ENCODE results near the gene TC2N.
"Not testable (repeated sequence)": the region's sequence is repeated elsewhere in the genome, so short reads cannot be mapped to it uniquely, and the experiment has no call there.

TC2N gene

GRCh38 chr14:91898372-91898771, 31.0 kb upstream of the TC2N start:
- no peaks in the 10 kb centered on the region for H3K79me2 ChIP-seq (ENCODE audit: insufficient read depth, low read length)
- no peaks in the 10 kb centered on the region for H3K4me1 ChIP-seq (ENCODE audit: insufficient read depth, low read length)
- no peak for ATAC-seq (ENCODE audit: insufficient read depth, low read depth)

GRCh38 chr14:91897716-91898115, 30.4 kb upstream of the TC2N start:
- H3K4me2 ChIP-seq (ENCODE audit: insufficient read depth, low read length); H3K27me3 ChIP-seq (ENCODE audit: insufficient read depth, low read length, poor library complexity); H3K9ac ChIP-seq (ENCODE audit: low read depth, low read length); H2AFZ ChIP-seq (ENCODE audit: low read depth, low read length); DNase-seq; H3K27ac ChIP-seq (ENCODE audit: low read length); H3K36me3 ChIP-seq (ENCODE audit: insufficient read depth, low read length); H3K79me2 ChIP-seq (ENCODE audit: insufficient read depth, low read length); H4K20me1 ChIP-seq (ENCODE audit: insufficient read depth, low read length); H3K4me1 ChIP-seq (ENCODE audit: insufficient read depth, low read length); H3K4me3 ChIP-seq (ENCODE audit: low read depth in 1 of 2, low read length in 2 of 2); ATAC-seq (ENCODE audit: insufficient read depth, low read depth); H3K9me3 ChIP-seq (ENCODE audit: insufficient read depth, low read length, severe bottlenecking): not testable (repeated sequence)

More at GRCh38 chr14:91898372-91898771, 31.0 kb upstream of the TC2N start:
- Histone ChIP-seq H4K20me1 (ENCODE audit: insufficient read depth, low read length) (no peaks in the 10 kb centered on the region), H2AFZ (ENCODE audit: low read depth, low read length) (no peak overlapping the region), H3K4me3 (ENCODE audit: low read depth in 1 of 2, low read length in 2 of 2) (no peak overlapping the region), H3K4me2 (ENCODE audit: insufficient read depth, low read length) (no peak overlapping the region), H3K9me3 (ENCODE audit: insufficient read depth, low read length, severe bottlenecking) (no peaks in the 10 kb centered on the region), H3K27ac (ENCODE audit: low read length) (no peak overlapping the region), H3K27me3 (ENCODE audit: insufficient read depth, low read length, poor library complexity) (no peaks in the 10 kb centered on the region), H3K9ac (ENCODE audit: low read depth, low read length) (no peak overlapping the region), H3K36me3 (ENCODE audit: insufficient read depth, low read length) (no peaks in the 10 kb centered on the region)
- DNase-seq = no peak
- TF ChIP-seq EZH2 (IDR thresholded peaks at IDR 0.05; ENCODE audit: borderline replicate concordance, low read depth, low read length, severe bottlenecking) (no peak), CTCF (IDR thresholded peaks at IDR 0.05; ENCODE audit: borderline replicate concordance, extremely low read depth, low read length, poor library complexity, severe bottlenecking) (no peak)

- H3K9me3 ChIP-seq (ENCODE audit: insufficient read depth, low read length, severe bottlenecking) = no peaks in the 10 kb centered on the region
- no peak for TF ChIP-seq EZH2 (IDR thresholded peaks at IDR 0.05; ENCODE audit: borderline replicate concordance, low read depth, low read length, severe bottlenecking)
- TF ChIP-seq CTCF (IDR thresholded peaks at IDR 0.05; ENCODE audit: borderline replicate concordance, extremely low read depth, low read length, poor library complexity, severe bottlenecking) = no peak
- no peak overlapping the region for H3K27ac ChIP-seq (ENCODE audit: low read length)
- no peaks in the 10 kb centered on the region for H3K79me2 ChIP-seq (ENCODE audit: insufficient read depth, low read length)
- H2AFZ ChIP-seq (ENCODE audit: low read depth, low read length) = no peak overlapping the region
- H3K27me3 ChIP-seq (ENCODE audit: insufficient read depth, low read length, poor library complexity) = no peaks in the 10 kb centered on the region
- no peaks in the 10 kb centered on the region for H3K36me3 ChIP-seq (ENCODE audit: insufficient read depth, low read length)
- H3K4me3 ChIP-seq (ENCODE audit: low read depth in 1 of 2, low read length in 2 of 2) = no peak overlapping the region
- H4K20me1 ChIP-seq (ENCODE audit: insufficient read depth, low read length) = no peaks in the 10 kb centered on the region
- ATAC-seq (ENCODE audit: insufficient read depth, low read depth) (no peak), DNase-seq (no peak)
- no peak overlapping the region for H3K9ac ChIP-seq (ENCODE audit: low read depth, low read length)
- no peak overlapping the region for H3K4me2 ChIP-seq (ENCODE audit: insufficient read depth, low read length)
- H3K4me1 ChIP-seq (ENCODE audit: insufficient read depth, low read length) = no peaks in the 10 kb centered on the region
These were observed 29.9 kb upstream of the TC2N start for GRCh38 chr14:91897106-91897701.

- TF ChIP-seq EZH2 (IDR thresholded peaks at IDR 0.05; ENCODE audit: borderline replicate concordance, low read depth, low read length, severe bottlenecking) (no peak), CTCF (IDR thresholded peaks at IDR 0.05; ENCODE audit: borderline replicate concordance, extremely low read depth, low read length, poor library complexity, severe bottlenecking) (no peak)
- no peak for ATAC-seq (ENCODE audit: insufficient read depth, low read depth)
- H3K79me2 ChIP-seq (ENCODE audit: insufficient read depth, low read length) = no peaks in the 10 kb centered on the region
These were observed 29.1 kb upstream of the TC2N start for GRCh38 chr14:91896419-91896818.

More at GRCh38 chr14:91896419-91896818, 29.1 kb upstream of the TC2N start:
- H3K4me2 ChIP-seq (ENCODE audit: insufficient read depth, low read length) = no peak overlapping the region
- H3K9ac ChIP-seq (ENCODE audit: low read depth, low read length) = no peak overlapping the region
- no peak for DNase-seq
- H3K4me3 ChIP-seq (ENCODE audit: low read depth in 1 of 2, low read length in 2 of 2) = no peak overlapping the region
- H3K36me3 ChIP-seq (ENCODE audit: insufficient read depth, low read length) = no peaks in the 10 kb centered on the region
- H3K27ac ChIP-seq (ENCODE audit: low read length) = no peak overlapping the region
- no peaks in the 10 kb centered on the region for H3K9me3 ChIP-seq (ENCODE audit: insufficient read depth, low read length, severe bottlenecking)
- H4K20me1 ChIP-seq (ENCODE audit: insufficient read depth, low read length) = no peaks in the 10 kb centered on the region
- no peak overlapping the region for H2AFZ ChIP-seq (ENCODE audit: low read depth, low read length)
- no peaks in the 10 kb centered on the region for H3K4me1 ChIP-seq (ENCODE audit: insufficient read depth, low read length)
- no peaks in the 10 kb centered on the region for H3K27me3 ChIP-seq (ENCODE audit: insufficient read depth, low read length, poor library complexity)

All from DND-41 (cell line).